Measurements from ENCODE around the gene LRRC73.
"Not testable (repeated sequence)": the region's sequence is repeated elsewhere in the genome, so short reads cannot be mapped to it uniquely, and the experiment has no call there.

Gene LRRC73

DNA sequence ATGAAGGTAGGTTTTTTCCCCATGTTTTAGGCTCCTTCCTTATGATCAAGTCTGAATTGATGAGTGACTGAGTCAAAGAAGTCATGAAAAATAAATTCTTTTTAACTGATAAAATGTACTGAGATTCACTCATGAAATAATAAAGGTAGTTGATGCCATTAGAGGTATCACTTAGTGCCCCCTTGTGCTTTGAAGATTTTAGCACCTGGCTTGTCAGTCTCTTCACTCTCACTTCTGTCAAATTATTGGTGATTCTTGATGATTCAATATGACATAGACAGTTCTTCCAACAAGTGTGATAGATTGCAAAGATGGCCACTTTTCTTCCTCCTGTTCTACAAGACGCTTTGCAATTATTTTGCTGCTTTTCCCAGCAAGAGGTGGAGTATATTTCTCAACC is 50.6 kb downstream of the LRRC73 start:
- DNase-seq = no peak

DNA sequence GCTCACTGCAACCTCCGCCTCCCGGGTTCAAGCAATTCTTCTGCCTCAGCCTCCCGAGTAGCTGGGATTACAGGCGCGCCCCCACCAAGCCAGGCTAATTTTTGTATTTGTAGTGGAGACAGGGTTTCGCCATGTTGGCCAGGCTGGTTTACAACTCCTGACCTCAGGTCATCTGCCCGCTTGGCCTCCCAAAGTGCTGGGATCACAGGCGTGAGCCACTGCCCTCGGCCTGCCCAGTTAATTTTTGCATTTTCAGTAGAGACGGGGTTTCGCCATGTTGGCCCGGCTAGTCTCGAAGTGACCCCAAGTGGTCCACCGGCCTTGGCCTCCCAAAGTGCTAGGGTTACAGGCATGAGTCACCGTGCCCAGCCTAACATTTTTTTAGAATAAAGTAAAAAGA is 52.0 kb downstream of the LRRC73 start:
- DNase-seq = not testable (repeated sequence)

GRCh38 chr6:43457643-43458042 is 52.5 kb downstream of the LRRC73 start:
- no peak for DNase-seq
